HepG2 (cell line): ENCODE results near the gene ZNF428. TPM values are rescaled to one million over a fixed set of nuclear protein-coding genes. Genes with fewer than 3 reads are reported as not detected.

Experiments
- CBX5 ChIP-seq: sonication (generic); formaldehyde crosslinking; IDR thresholded peaks from 2 replicates; pipeline ENCODE4 v1.4.0; 2020; ENCODE audit warnings: missing genetic modification reagents, borderline replicate concordance
- CCDC6 ChIP-seq: sonication (generic); formaldehyde crosslinking; IDR thresholded peaks from 2 replicates; pipeline ENCODE4 v1.8.1; 2022; ENCODE audit warnings: mild to moderate bottlenecking, missing genetic modification reagents, moderate library complexity
- IKZF5 ChIP-seq: IDR thresholded peaks from 2 replicates; pipeline ENCODE4 v1.6.1; 2018; ENCODE audit warnings: missing genetic modification reagents, mild to moderate bottlenecking, missing compliant biosample characterization
- RAD21 ChIP-seq: fragments of 450-650 bp; formaldehyde crosslinking; IDR thresholded peaks from 2 replicates; pipeline ENCODE4 v1.5.0; 2020; ENCODE audit warnings: mild to moderate bottlenecking
- SP5 ChIP-seq: IDR thresholded peaks from 2 replicates; pipeline ENCODE4 v1.6.1; 2016; ENCODE audit warnings: low read depth, borderline replicate concordance
- TCF7 ChIP-seq: sonication (generic); IDR thresholded peaks from 2 replicates; pipeline ENCODE4 v1.6.1; 2016; ENCODE audit warnings: antibody characterized with exemption, low read depth
- THAP8 ChIP-seq: sonication (generic); formaldehyde crosslinking; IDR thresholded peaks from 2 replicates; pipeline ENCODE4 v1.5.1; 2020; ENCODE audit warnings: missing genetic modification reagents, mild to moderate bottlenecking, borderline replicate concordance
- ZBED4 ChIP-seq: sonication (generic); formaldehyde crosslinking; IDR thresholded peaks from 2 replicates; pipeline ENCODE4 v1.4.0; 2020; ENCODE audit warnings: missing genetic modification reagents, borderline replicate concordance
- ZNF18 ChIP-seq: sonication (generic); formaldehyde crosslinking; IDR thresholded peaks from 2 replicates; pipeline ENCODE4 v1.8.0; 2022; ENCODE audit warnings: mild to moderate bottlenecking, missing genetic modification reagents; ENCODE audit not compliant: insufficient replicate concordance
- ZNF788 ChIP-seq: sonication (generic); formaldehyde crosslinking; IDR thresholded peaks from 2 replicates; pipeline ENCODE4 v1.5.0; 2020; ENCODE audit warnings: mild to moderate bottlenecking, missing genetic modification reagents, borderline replicate concordance
- polyA plus RNA-seq, 8 experiments: library from polyadenylated mRNA; depleted of rRNA in 3 of 8; stranded (reverse) in 7 of 8; unstranded in 1 of 8; fragments of >200 nt; fragmentation: Illumina TruSeq in 4 of 8; extraction: Trizol in 4 of 8; gene quantifications; 2 replicates each; pipeline versions ENCODE4 v1.2.1 to v1.2.3, GENCODE V29; 2011 to 2016; ENCODE audit warnings: low read depth in 4 of 8, missing spikeins in 1 of 8, mixed read lengths in 1 of 8; ENCODE audit not compliant: insufficient read depth in 1 of 8
- total RNA-seq, 5 experiments: library from RNA; depleted of rRNA; stranded (reverse); fragments of >200 nt; fragmentation: Illumina TruSeq; extraction: Trizol; gene quantifications; 2 replicates each; pipeline ENCODE4 v1.2.3, GENCODE V29; 2016; ENCODE audit warnings: low read depth in 1 of 5
- TF ChIP-seq, protein P1 (sequence below): sonication (generic); formaldehyde crosslinking; IDR thresholded peaks from 2 replicates; pipeline ENCODE4 v1.4.0; 2020; ENCODE audit warnings: mild to moderate bottlenecking, missing genetic modification reagents
- TF ChIP-seq, protein P2 (sequence below): sonication (generic); formaldehyde crosslinking; IDR thresholded peaks from 2 replicates; pipeline ENCODE4 v1.4.0; 2020; ENCODE audit warnings: missing genetic modification reagents

ZNF428 gene
- total and polyA plus RNA-seq, 2 of the 13 experiments (the other 11 are each of a cell fraction or from before 2014, with no cell fraction given): 10.4 to 26.9 TPM

DNA sequence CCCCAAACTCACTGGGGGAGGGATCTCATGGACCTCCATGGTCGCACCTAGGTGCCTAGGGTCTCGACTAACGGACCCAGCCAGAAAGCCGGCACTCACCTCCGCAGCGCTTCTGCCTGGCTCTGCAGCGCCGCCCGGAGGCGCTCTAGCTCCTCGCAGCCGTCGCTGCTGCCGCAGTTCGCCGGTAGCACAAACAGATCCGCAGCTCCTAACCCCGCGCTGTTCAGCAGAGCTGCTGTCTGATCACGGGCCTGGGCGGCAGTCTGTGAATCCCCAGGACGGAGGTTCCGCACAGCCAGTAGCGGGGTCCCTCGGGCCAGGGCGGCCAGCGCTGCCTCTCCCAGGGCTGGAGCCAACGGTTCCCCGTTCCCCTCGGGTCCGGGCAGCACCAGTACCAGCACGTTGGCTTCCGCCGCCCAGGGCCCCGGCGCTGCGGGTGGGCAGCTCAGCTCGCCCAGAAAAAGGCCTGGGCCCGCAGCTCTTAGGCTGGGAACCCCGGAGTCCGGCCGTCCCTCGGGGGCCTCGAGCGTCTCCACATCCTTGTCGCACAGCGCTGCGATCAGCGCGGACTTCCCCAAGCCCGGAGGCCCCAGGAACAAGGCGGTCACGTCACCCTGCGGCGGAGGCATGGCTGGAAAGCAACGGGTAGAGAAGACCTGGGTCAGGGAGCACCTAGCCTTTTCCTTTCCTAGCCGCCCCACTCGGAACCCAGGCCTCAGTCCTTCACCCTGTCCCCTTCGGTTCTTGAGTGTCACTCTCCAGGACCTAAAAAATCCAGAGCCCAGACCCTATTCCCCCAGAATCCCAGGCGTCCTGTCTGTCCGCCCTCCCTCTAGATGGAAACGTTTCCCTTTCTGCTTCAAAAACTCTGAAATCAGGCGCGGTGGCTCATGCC, 24.5 kb downstream of the ZNF428 start (continued):
- TF ChIP-seq, protein P1, sequence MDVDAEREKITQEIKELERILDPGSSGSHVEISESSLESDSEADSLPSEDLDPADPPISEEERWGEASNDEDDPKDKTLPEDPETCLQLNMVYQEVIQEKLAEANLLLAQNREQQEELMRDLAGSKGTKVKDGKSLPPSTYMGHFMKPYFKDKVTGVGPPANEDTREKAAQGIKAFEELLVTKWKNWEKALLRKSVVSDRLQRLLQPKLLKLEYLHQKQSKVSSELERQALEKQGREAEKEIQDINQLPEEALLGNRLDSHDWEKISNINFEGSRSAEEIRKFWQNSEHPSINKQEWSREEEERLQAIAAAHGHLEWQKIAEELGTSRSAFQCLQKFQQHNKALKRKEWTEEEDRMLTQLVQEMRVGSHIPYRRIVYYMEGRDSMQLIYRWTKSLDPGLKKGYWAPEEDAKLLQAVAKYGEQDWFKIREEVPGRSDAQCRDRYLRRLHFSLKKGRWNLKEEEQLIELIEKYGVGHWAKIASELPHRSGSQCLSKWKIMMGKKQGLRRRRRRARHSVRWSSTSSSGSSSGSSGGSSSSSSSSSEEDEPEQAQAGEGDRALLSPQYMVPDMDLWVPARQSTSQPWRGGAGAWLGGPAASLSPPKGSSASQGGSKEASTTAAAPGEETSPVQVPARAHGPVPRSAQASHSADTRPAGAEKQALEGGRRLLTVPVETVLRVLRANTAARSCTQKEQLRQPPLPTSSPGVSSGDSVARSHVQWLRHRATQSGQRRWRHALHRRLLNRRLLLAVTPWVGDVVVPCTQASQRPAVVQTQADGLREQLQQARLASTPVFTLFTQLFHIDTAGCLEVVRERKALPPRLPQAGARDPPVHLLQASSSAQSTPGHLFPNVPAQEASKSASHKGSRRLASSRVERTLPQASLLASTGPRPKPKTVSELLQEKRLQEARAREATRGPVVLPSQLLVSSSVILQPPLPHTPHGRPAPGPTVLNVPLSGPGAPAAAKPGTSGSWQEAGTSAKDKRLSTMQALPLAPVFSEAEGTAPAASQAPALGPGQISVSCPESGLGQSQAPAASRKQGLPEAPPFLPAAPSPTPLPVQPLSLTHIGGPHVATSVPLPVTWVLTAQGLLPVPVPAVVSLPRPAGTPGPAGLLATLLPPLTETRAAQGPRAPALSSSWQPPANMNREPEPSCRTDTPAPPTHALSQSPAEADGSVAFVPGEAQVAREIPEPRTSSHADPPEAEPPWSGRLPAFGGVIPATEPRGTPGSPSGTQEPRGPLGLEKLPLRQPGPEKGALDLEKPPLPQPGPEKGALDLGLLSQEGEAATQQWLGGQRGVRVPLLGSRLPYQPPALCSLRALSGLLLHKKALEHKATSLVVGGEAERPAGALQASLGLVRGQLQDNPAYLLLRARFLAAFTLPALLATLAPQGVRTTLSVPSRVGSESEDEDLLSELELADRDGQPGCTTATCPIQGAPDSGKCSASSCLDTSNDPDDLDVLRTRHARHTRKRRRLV (CRISPR knock-in tag): peak; percentile 69; the same call in 1 of the 2 replicates
- TF ChIP-seq ZNF18 (CRISPR knock-in tag): peak; percentile 12
- TF ChIP-seq CCDC6 (CRISPR knock-in tag): 0 out of 2 replicates have a peak, but pooled peaks have one; percentile 53
- TF ChIP-seq ZNF788: peak; percentile 33; the same call in 1 of the 2 replicates
- peak; percentile 33; the same call in 1 of the 2 replicates for TF ChIP-seq IKZF5 (CRISPR knock-in tag)
- TF ChIP-seq THAP8 (CRISPR knock-in tag): no peak
- no peak for TF ChIP-seq CBX5 (CRISPR knock-in tag)
- no peak for TF ChIP-seq SP5 (CRISPR knock-in tag)
- no peak for TF ChIP-seq TCF7
- TF ChIP-seq RAD21 (CRISPR knock-in tag): peak; percentile 88
- TF ChIP-seq, protein P2, sequence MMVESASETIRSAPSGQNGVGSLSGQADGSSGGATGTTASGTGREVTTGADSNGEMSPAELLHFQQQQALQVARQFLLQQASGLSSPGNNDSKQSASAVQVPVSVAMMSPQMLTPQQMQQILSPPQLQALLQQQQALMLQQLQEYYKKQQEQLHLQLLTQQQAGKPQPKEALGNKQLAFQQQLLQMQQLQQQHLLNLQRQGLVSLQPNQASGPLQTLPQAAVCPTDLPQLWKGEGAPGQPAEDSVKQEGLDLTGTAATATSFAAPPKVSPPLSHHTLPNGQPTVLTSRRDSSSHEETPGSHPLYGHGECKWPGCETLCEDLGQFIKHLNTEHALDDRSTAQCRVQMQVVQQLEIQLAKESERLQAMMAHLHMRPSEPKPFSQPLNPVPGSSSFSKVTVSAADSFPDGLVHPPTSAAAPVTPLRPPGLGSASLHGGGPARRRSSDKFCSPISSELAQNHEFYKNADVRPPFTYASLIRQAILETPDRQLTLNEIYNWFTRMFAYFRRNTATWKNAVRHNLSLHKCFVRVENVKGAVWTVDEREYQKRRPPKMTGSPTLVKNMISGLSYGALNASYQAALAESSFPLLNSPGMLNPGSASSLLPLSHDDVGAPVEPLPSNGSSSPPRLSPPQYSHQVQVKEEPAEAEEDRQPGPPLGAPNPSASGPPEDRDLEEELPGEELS (CRISPR knock-in tag): no peak
- TF ChIP-seq ZBED4 (CRISPR knock-in tag): no peak
